NK-92 (cell line): ENCODE results near the gene CADM1.

Experiments
- DNase-seq: peaks from one replicate; lab custom pipeline; 2025; ENCODE audit not compliant: unreplicated experiment; lab: John Stamatoyannopoulos, UW

The CADM1 gene

DNA sequence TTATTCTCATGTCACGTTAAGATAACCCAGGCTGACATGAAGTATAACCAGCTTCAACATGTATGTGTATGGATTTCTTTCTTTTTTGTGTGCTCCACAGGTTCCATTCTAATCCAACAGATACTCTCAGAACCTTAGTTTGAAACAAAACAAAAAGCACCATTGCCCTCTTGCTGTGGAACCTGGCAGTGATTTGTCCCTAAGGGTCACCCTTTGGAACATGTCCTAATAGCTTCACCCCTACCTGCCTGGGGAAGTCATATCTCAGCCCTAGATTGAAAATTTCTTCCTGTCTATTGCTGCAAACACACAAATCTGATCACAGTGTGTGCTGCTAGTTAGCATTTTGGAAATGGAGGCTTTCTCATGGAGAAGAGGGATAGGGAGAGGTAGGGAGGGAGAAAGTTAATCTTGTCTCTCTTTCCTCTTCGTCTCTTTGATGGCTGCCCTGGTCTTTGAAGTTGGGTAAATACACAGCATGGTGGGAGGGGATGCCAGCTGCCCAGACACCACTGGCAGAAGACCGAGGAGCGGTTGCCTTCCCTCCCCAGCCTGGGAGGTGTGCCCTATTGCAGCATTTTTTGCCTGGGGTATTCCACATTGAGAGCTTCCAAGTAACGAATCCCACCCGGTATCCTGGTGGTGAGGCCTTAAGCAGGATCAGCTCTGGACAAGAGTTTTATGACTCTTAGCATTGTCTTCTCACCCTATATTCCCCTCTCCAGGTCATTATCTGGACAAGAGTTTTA, 11.6 kb upstream of the CADM1 start:
- DNase-seq = no peak

DNA sequence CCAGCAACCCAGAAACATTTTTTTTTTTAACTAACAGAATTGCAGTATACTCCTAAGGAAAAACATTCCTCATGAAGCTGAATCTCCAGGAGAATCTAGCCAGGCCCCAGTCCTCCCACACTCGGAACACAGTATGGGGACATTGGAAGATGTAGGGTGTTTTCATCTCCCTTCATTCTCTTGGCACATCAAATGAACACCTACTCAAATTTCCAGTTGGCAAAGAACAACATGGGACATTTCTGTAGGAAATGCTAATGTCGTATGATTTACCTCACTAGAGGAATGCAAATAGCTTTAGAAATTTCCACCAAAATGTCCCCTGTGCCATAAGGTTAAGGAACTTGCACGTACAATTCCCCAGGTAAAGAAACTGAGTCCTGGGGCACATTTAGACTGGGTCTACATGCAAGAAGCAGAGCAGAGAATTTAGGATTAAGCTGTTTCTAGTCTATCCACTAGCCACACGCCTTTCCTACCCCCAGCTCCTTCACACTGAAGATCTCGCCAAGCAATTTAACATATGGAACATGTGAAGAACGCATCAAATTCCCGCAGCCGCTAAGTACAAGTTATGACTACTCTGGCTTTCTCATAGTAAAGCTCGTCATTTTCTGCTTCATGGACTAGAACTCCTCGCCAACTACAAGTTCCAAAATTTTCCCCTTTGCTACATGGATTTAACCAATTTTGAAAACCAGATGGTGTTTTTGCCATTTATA, 2.9 kb upstream of the CADM1 start:
- no peak for DNase-seq

DNA sequence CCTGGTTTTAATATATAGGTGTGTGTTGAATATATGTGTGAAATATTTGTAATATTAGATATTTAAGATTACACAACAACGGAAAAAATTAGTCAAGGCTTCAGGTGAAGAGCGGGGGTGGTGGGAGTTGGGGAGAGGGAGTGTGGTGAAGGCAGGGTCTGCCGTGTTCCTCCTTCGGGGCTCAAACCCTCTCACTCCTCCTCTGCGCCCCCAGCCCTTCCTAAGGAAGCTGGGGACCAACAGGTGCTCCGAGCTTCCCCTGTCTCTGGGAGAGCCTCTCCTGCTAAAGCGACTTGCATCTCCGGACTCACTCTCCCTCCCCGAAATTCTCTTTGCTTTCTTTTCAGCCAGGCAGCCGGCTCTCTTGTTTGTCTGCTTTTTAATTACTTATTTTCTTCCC, 960 bp upstream of the CADM1 start:
- DNase-seq = no peak

DNA sequence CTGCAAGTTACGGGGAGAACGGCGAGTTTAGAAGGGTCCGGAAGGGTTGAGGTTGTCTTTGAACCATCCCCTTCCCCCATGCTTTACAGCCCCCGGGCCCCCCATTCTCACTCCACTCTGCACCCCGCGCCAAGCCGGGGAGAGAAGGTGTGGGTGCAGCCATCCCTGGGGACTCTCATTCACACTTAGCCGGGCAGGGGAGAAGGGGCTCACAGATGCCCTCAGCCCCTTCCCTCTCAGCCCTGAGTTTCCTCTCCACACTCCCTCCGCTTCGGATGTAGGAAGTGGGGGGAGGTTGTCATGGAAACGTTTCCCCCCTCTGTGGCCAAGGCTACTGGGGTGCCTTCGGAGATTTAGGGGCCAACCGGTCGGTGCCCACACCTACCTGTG, 334 bp downstream of the CADM1 start:
- DNase-seq = no peak

DNA sequence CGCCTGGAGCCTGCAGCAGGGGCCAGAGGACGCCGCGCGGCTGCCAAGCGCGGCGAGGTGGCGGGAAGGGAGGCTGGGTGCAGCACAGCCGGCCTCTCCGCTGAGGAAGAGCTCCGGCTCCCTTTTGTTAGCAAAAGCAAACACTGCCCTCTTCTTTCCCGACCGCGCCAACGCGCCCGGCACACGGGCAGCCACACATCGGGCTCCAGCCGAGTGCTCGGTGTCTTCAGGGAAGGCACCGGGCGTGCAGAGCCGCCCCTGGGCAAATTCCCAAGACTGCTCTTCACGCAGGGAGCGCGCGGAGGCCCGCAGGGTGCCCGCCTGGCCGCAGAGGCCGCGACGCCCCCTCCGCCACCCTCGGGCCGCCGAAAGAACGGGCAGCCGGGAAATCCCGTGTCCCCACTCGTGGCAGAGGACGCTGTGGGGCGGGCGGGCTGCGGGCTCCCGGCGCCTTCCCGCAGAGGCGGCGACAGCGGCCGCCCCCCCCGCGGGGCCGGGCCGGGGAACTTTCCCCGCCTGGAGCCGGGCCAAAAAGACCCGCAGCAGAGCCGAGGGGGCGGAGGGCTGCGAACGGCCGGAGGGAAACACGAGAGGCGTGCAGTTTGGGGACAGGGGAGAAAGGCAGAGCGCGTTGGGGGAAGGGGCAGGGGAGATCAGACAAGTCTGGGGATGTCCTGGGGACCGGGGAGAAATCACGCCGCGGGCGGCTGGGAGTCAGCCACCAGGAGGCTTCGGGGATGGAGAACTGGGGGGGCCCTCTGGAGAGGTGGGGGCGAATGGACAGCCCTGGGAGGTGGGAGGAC, 931 bp downstream of the CADM1 start:
- DNase-seq = no peak

DNA sequence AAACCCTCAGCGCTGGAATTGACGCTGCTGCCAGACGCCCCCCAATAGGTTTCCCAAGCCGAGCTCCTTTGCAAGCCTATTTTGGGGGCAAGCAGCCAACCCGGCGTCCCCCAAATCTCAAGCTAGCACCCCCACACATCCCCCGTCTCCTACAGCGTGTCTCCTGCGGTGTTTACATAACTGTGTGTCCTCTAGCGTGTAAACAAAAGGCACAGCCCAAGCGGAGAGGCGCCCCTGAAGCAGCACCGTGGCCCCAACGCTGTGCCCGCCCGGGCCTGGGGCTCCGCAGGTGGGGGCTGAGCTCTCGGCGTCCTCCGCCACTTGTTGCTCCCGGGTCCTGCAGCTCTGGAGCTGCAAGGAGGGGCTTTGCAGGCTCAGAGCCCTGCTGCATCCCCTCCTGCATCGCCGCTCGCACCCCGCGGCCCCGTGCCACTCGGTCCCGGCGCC, 1.6 kb downstream of the CADM1 start:
- DNase-seq = no peak

DNA sequence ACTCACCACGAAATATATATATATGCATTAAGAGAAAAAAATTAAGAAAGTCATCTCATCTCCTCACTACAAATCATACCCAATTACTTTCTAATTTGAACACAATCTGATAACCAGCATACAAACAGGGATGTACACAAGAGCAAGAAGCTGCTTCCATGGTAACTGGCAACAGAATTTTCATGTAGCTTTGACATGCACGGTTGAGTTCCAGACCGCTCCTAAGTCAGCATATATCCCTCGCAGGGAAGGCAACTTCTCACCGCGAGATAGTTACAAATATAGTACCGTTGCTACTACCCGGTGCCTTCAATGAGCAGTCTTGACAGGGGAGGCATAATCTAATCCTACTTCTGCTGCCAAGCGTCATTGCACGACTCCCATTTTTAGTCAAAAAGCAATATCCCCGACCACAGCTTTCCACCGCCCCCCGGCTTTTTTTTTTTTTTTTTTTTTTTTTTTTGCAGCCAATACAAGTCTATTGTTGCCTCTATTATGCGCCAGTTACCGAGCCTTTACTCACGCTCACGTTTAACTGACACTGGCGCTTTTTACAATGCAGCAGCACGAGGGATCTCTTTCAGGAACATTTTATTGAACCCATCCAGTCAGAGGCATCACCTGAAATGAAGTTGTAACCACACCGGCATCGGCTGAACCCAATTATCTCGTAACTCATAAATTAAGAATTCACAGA, 2.2 kb downstream of the CADM1 start:
- DNase-seq = no peak

DNA sequence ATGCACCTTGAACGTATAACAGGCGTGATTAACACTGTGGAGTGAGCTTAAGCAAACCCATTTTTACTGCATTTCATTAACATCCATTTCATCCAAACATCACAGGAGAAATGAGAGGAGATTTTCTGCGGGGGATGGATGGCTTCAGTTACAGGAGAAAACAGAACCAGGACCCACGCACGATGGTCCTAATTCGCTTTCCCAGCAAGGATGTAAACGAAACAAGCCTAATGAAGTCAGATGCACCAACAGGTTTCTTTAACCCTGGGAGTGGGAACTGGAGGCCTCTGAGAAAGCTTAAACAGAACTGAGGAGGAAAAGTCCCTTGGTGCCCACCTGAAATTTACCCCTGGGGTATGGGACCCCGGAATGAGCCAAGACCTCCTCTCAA, 2.7 kb downstream of the CADM1 start:
- no peak for DNase-seq

DNA sequence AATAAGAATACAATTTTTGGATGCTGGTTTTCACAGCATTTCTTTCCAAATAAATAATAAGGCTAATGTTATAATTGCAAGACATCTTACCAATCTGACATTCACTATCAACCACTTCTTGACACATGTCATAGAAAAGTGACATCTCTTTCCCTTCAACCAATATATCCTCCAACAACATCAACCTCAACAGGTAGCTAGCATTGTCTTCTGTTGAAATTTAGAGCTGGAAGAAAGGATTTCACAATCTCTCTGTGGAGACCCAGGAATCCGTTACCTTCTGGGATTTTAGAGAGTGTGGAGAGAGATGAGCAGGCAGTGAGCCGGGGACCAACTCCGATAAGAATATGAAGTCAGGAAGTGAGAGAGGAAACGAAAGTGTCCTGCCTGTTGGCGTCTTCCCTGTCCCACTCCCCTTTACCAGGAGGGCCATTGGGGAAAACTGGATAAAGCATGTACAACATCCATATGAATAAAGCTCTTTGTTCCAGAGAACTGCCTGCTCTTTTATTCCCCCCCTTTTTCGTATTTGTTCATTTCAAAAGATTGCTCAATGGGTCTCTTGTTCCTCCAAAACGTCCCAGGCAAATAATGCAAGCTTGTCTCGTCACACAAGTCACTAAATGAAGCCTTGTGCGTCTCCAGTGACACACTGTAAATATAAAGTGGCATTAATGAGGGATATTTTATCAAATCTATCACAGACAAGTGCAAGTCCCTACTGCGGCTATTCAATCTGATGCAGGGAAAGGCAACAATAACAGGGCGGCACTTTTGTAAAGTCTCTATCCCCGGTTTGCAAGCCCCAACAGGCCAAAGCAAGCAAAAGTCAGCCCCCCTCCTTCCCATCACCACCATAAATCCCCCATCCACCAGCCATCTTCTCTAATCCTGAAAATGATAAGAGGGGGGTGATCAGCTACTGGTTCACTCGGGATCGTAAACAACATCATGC, 3.4 kb downstream of the CADM1 start:
- DNase-seq = no peak

DNA sequence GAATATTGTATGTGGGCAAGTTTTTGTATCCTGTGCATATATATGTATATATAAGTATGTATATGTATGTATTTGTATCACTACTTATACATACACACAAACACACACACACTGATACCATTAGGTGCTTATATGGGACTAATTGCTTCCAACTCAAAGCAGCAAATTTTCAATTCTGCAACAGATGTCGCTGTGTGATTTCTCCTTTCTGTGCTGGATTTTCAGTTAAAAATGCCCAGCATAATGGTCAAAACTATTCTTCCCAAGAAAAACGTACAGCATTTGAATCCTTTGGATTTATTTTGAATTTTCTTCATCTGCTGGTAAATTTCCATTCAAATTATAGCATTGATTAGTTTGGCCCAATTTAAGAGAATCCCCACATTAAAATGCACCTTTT, 4.3 kb downstream of the CADM1 start:
- DNase-seq = no peak

DNA sequence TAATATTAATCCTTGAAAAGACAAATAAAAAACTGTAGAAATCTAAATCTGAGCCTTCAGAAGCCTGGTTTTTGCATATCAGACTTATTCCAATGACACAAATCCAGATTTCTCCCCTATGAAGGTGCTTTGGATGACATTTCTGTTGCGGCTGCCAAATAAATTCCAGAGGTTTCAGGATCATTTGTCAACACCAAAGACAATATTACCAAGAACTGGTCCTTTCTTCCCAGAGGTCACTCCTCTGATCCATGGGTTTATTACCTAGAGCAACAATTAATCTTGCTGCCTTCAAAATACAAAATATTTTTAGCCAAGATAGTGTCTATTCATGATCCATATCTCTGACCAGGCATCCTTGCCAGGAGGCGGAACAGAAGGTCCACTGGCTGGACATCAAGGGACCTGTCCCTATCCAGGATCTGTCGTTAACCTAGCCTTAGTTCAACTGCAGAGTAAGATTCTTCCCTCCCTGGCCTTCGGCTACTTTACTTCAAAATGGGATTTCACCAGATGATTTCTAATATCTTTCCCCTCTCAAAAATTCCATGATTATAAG, 4.9 kb downstream of the CADM1 start:
- DNase-seq = no peak

DNA sequence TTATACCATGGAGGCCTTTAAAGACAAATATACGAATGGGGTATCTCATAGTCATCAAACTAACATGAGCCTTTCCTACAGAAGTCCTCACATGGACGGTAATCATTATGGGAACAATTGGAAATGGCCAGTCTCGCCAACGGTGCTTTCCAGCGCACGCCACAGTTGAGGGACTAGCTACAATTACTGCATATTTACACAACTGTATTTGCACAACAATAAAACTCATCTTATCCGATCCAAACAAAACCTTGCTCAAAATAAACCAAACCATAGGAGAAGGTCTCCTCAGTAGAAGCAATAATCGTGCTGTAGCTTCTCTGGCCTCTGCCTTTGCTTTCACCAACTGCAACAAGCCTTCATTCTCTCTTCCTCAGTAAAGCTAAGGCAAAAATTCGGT, 5.9 kb downstream of the CADM1 start:
- no peak for DNase-seq

DNA sequence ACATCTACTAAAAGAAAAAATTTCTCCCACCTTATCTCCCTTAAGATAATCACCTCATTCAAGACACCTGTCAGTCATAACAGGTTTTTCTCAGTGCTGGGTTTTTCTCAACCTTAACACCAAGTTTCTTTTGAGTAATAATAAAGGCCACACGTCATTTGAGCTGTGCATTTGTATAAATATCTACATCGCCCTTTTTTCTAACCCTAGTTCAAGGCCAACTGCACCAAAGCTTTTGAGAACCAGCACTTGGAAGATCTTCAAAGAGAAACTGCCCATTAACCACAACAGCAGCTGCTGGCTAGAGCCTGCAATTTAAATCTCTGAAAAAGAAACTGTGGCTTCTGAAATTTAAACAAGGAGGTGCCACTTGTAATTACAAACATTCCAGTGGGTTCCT, 6.9 kb downstream of the CADM1 start:
- no peak for DNase-seq

DNA sequence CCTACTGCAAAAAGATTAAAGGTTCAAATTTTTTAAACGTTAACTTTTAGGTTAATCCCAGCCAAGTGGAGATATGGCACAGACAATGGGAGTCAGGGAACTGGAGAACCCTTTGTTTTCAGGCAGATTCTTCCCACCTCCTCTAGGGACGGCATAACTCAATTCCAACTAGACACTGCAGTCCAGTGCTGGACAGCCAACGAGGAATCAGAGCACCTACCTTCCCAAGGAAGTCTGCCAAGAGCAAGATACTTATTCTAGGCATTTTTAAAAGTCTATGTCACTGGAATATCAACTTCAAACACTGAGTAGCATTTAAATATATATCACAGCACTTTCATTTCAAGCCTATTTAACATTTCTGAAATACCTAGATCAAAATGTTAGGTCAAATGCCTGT, 7.3 kb downstream of the CADM1 start:
- no peak for DNase-seq

DNA sequence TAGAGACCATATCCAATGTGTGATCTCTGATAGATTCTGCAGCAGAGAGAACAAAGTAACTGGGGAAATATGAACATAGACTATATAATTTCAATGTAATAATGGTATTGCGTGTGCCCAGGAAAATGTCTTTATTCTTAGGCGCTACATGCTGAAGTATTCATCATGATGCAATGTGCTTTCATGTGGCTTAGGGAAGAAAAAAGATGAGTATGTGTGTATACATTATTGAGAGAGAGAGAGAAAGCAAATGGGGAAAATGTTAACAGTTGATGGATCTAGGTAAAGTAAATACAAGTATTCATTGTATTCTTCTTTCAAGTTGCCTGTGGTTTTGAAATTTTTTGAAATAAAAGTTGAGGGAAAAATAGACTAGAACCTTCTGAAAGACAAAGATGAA, 10.3 kb downstream of the CADM1 start:
- no peak for DNase-seq

DNA sequence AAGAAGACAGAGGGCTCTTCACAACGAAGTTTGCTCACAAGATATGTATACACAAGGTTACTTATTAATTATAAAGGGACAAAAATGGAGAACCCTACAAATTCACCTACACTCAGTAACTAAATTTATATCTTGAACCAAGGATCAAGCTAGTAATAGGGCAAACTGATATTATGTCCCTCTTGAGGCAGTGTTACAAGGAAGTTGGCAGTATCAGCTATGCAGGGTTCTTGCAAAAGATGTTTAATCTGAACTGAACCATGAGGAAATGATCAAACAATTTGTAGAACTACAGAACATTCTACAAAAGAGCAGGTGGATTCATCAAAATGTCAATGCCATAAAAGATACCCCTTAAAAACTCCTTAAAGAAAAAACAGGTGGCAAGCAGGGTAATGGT, 10.7 kb downstream of the CADM1 start:
- DNase-seq = no peak

DNA sequence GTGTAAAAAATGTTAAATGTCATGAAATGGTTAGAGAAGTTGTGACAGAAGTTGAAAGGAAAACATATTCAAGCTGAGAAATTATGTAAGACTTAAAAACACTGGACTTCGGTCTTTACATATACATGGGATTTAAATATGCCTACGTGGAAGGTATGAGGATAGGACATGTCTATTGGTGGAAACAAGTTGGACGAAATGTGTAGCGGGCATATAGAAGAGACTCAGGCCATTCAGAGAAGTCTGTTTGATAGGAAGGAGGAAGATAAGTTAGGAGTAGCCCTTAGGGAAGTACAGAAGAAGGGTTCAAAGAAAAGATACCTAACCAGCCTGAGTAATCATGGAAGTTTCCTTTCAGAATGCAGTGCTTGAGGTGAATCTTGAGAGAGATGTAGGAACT, 14.7 kb downstream of the CADM1 start:
- DNase-seq = no peak

DNA sequence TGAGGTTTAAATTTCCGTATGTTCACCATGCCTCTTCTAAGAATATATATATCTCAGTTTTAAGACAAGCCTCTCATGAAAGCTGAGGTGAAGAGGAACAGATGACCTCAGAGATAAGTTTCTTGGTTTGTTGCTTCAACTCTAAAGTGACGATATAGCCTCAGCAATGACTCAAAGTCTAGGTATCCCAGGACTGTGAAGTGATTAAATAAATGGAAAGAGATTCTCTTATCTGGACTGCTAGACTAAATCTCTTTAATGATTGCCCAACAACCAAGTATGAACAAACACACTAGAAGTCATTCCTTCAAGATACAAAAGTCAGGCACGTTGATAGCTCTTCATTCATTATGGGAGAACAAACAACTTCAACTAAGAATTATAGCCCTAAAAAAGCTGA, 15.3 kb downstream of the CADM1 start:
- no peak for DNase-seq

DNA sequence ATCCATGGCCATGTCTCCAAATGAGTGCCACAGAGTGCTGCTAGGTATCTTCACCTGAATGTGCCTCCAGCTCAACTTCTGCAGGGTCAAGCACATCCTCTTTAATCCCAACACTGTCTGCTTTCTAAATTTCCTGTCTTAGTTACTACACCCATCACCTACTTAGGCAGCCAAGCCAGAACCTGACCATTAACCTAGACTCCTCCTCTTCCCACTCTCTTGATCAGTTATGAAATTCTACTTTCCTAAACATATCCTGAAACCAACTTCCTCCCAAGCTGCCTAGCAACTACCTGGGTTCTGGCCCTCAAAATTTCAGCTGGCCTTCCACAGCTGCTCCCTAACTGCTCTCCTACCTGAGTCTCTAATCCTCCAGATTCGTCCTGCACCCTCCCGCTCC, 22.7 kb downstream of the CADM1 start:
- no peak for DNase-seq

DNA sequence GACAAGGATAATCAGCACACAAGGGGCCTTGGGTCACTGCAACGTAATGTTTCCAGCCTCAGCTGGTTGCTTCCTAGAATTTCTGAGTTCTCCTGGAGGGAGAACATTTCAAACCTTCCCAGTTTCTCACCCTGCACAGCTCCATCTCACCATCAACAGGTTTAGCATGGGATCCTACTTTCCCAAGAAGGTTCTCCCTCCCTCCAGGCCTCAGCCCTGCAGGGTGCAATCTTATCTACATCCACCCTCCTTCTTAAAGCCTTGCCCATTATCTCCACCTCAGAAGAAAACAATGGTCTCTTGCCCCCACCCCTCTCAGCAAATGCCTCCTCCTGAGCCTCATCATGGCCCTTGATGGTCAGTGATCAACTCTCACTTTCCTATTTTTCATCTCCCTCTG, 23.6 kb downstream of the CADM1 start:
- DNase-seq = no peak
